ENCODE data around the gene SCFD2. TPM values are rescaled to one million over a fixed set of nuclear protein-coding genes. Genes with fewer than 3 reads are reported as not detected.

The SCFD2 gene
- total and polyA plus RNA-seq, 2 of the 8 experiments (the other 6 are each of a cell fraction or from before 2014, with no cell fraction given) = 6.2 to 10.2 TPM

GRCh38 chr4:53376900-53377299 is 11.0 kb upstream of the SCFD2 start (continued):
- no peak for TF ChIP-seq EP300 (IDR thresholded peaks at IDR 0.05; ENCODE audit: borderline replicate concordance in 1 of 2, low read depth in 2 of 2, low read length in 2 of 2)
- no peak for TF ChIP-seq BRCA1 (IDR thresholded peaks at IDR 0.05; ENCODE audit: low read depth, low read length)
- TF ChIP-seq SUZ12 (IDR thresholded peaks at IDR 0.05; ENCODE audit: low read length) = no peak
- TF ChIP-seq RNF2 (IDR thresholded peaks at IDR 0.05; ENCODE audit: borderline replicate concordance, low read depth, low read length, missing control alignments, poor library complexity, severe bottlenecking) = no peak
- no peak for TF ChIP-seq GTF2F1 (IDR thresholded peaks at IDR 0.05; ENCODE audit: borderline replicate concordance, low read depth, low read length)
- no peak for TF ChIP-seq CHD2 (IDR thresholded peaks at IDR 0.05; ENCODE audit: low read length)

All from H1 (cell line).